ENCODE measurements around the gene AGO1. TPM values are rescaled to one million over a fixed set of nuclear protein-coding genes. Genes with fewer than 3 reads are reported as not detected.
A peak's percentile ranks its signal among the peaks of the same experiment; 100 is the strongest.
"Not testable (repeated sequence)": the region's sequence is repeated elsewhere in the genome, so short reads cannot be mapped to it uniquely, and the experiment has no call there.

AGO1 gene
- total and polyA plus RNA-seq, 2 experiments from 2014 or later = 9.6 to 18.9 TPM

- H3K9me3 ChIP-seq (ENCODE audit: low read depth) = no peaks in the 10 kb centered on the region
- peak overlapping the region; percentile 71 for H3K27ac ChIP-seq
- no peaks in the 10 kb centered on the region for H3K27me3 ChIP-seq
- peaks cover 8% of the 10 kb centered on the region for H3K36me3 ChIP-seq
- no peak for TF ChIP-seq CTCF (IDR thresholded peaks at IDR 0.05; ENCODE audit: low read depth, low read length)
- no peak overlapping the region for H3K4me3 ChIP-seq
- peaks cover 40% of the 10 kb centered on the region for H3K4me1 ChIP-seq (ENCODE audit: low read depth)
- DNase-seq (ENCODE audit: low read depth in 1 of 2, low spot score in 1 of 2) = peak; percentile 15 to 38
Measured at GRCh38 chr1:35886577-35887431, 3.8 kb downstream of the AGO1 start.

GRCh38 chr1:35887508-35887907 is 4.5 kb downstream of the AGO1 start:
- no peak for DNase-seq (ENCODE audit: low read depth in 1 of 2, low spot score in 1 of 2)
- H3K4me1 ChIP-seq (ENCODE audit: low read depth) = peaks cover 40% of the 10 kb centered on the region
- no peak overlapping the region for H3K4me3 ChIP-seq
- no peaks in the 10 kb centered on the region for H3K27me3 ChIP-seq
- H3K36me3 ChIP-seq = peaks cover 12% of the 10 kb centered on the region
- no peaks in the 10 kb centered on the region for H3K9me3 ChIP-seq (ENCODE audit: low read depth)
- no peak for TF ChIP-seq CTCF (IDR thresholded peaks at IDR 0.05; ENCODE audit: low read depth, low read length)
- peak overlapping the region; percentile 71 for H3K27ac ChIP-seq

- Histone ChIP-seq H3K4me3 (no peak overlapping the region), H3K27ac (no peak overlapping the region), H3K9me3 (ENCODE audit: low read depth) (no peaks in the 10 kb centered on the region), H3K27me3 (no peaks in the 10 kb centered on the region), H3K36me3 (peaks cover 14% of the 10 kb centered on the region), H3K4me1 (ENCODE audit: low read depth) (peaks cover 40% of the 10 kb centered on the region)
- no peak for TF ChIP-seq CTCF (IDR thresholded peaks at IDR 0.05; ENCODE audit: low read depth, low read length)
- DNase-seq (ENCODE audit: low read depth in 1 of 2, low spot score in 1 of 2) = no peak
Measured at GRCh38 chr1:35888255-35888654, 5.2 kb downstream of the AGO1 start.

- not testable (repeated sequence) for H3K4me3 ChIP-seq; H3K27ac ChIP-seq; DNase-seq (ENCODE audit: low read depth in 1 of 2, low spot score in 1 of 2)
Measured at GRCh38 chr1:35888981-35889380, 6.0 kb downstream of the AGO1 start.

GRCh38 chr1:35893051-35893879 is 10.3 kb downstream of the AGO1 start:
- TF ChIP-seq CTCF (IDR thresholded peaks at IDR 0.05; ENCODE audit: low read depth, low read length) = no peak
- Histone ChIP-seq H3K9me3 (ENCODE audit: low read depth) (no peaks in the 10 kb centered on the region), H3K4me3 (no peak overlapping the region), H3K27me3 (no peaks in the 10 kb centered on the region), H3K36me3 (peaks cover 39% of the 10 kb centered on the region), H3K27ac (no peak overlapping the region), H3K4me1 (ENCODE audit: low read depth) (no peaks in the 10 kb centered on the region)
- no peak for DNase-seq (ENCODE audit: low read depth in 1 of 2, low spot score in 1 of 2)

More at GRCh38 chr1:35888981-35889380, 6.0 kb downstream of the AGO1 start:
- H3K36me3 ChIP-seq = peaks cover 18% of the 10 kb centered on the region
- not testable (repeated sequence) for H3K9me3 ChIP-seq (ENCODE audit: low read depth); H3K27me3 ChIP-seq
- H3K4me1 ChIP-seq (ENCODE audit: low read depth) = peaks cover 40% of the 10 kb centered on the region

Measured in cardiac muscle cell (in vitro differentiated cells and primary cell).